Nephron progenitor cell (in vitro differentiated cells): ENCODE measurements around the gene NTRK2.

ENCODE experiments used
- DNase-seq: peaks from one replicate; pipeline ENCODE4 v3.0.0; 2021
- H3K27ac Mint-ChIP-seq: 2 replicates; pipeline ENCODE4 v1.8.0; 2021; ENCODE audit warnings: mild to moderate bottlenecking, moderate library complexity, mixed read lengths
- H3K27me3 Mint-ChIP-seq: 2 replicates; pipeline ENCODE4 v1.8.0; 2021; ENCODE audit warnings: mild to moderate bottlenecking, low read depth, mixed read lengths; ENCODE audit not compliant: poor library complexity
- H3K36me3 Mint-ChIP-seq: 2 replicates; pipeline ENCODE4 v1.8.0; 2021; ENCODE audit warnings: low read depth, mixed read lengths
- H3K4me1 Mint-ChIP-seq: 2 replicates; pipeline ENCODE4 v1.8.0; 2021; ENCODE audit warnings: mixed read lengths
- H3K4me3 Mint-ChIP-seq: 2 replicates; pipeline ENCODE4 v1.8.0; 2021; ENCODE audit warnings: mild to moderate bottlenecking, moderate library complexity, mixed read lengths
- H3K9me3 Mint-ChIP-seq: 2 replicates; pipeline ENCODE4 v1.8.0; 2021; ENCODE audit warnings: mild to moderate bottlenecking, moderate library complexity, mixed read lengths
- CTCF ChIP-seq: fragments of 200-600 bp; sonication (generic); IDR thresholded peaks from 2 replicates; pipeline ENCODE4 v1.5.0; 2021; ENCODE audit warnings: antibody characterized with exemption

The NTRK2 gene

GRCh38 chr9:84691634-84692033 is 22.1 kb downstream of the NTRK2 start:
- DNase-seq = no peak
- no peak for TF ChIP-seq CTCF
- peaks cover 5% of the 10 kb centered on the region for H3K4me1 Mint-ChIP-seq
- no peaks in the 10 kb centered on the region for H3K36me3 Mint-ChIP-seq
- no peak overlapping the region for H3K27ac Mint-ChIP-seq
- H3K27me3 Mint-ChIP-seq = peaks cover 4% of the 10 kb centered on the region
- H3K4me3 Mint-ChIP-seq = no peak overlapping the region
- no peaks in the 10 kb centered on the region for H3K9me3 Mint-ChIP-seq

GRCh38 chr9:84694248-84694647 is 24.7 kb downstream of the NTRK2 start:
- Mint-ChIP-seq H3K27ac (no peak overlapping the region), H3K9me3 (no peaks in the 10 kb centered on the region), H3K36me3 (no peaks in the 10 kb centered on the region), H3K27me3 (peaks cover 4% of the 10 kb centered on the region), H3K4me3 (no peak overlapping the region), H3K4me1 (peaks cover 15% of the 10 kb centered on the region)
- TF ChIP-seq CTCF = no peak
- DNase-seq = no peak

- H3K4me1 Mint-ChIP-seq = peaks cover 30% of the 10 kb centered on the region
- DNase-seq = no peak
- TF ChIP-seq CTCF = no peak
- peaks cover 4% of the 10 kb centered on the region for H3K27me3 Mint-ChIP-seq
- no peak overlapping the region for H3K27ac Mint-ChIP-seq
- H3K4me3 Mint-ChIP-seq = no peak overlapping the region
- H3K9me3 Mint-ChIP-seq = no peaks in the 10 kb centered on the region
- no peaks in the 10 kb centered on the region for H3K36me3 Mint-ChIP-seq
Observed at GRCh38 chr9:84697042-84697441, 27.5 kb downstream of the NTRK2 start.

GRCh38 chr9:84697509-84698114 is 28.1 kb downstream of the NTRK2 start:
- peak; percentile 73 for DNase-seq
- H3K27ac Mint-ChIP-seq = no peak overlapping the region
- H3K4me1 Mint-ChIP-seq = peaks cover 36% of the 10 kb centered on the region
- peak; percentile 60 for TF ChIP-seq CTCF
- no peaks in the 10 kb centered on the region for H3K9me3 Mint-ChIP-seq
- H3K36me3 Mint-ChIP-seq = no peaks in the 10 kb centered on the region
- peaks cover 4% of the 10 kb centered on the region for H3K27me3 Mint-ChIP-seq
- H3K4me3 Mint-ChIP-seq = no peak overlapping the region

- no peak for TF ChIP-seq CTCF
- H3K4me3 Mint-ChIP-seq = no peak overlapping the region
- no peaks in the 10 kb centered on the region for H3K9me3 Mint-ChIP-seq
- H3K36me3 Mint-ChIP-seq = no peaks in the 10 kb centered on the region
- peaks cover 4% of the 10 kb centered on the region for H3K27me3 Mint-ChIP-seq
- no peak overlapping the region for H3K27ac Mint-ChIP-seq
- no peak for DNase-seq
- peaks cover 43% of the 10 kb centered on the region for H3K4me1 Mint-ChIP-seq
Observed at GRCh38 chr9:84698323-84698722, 28.8 kb downstream of the NTRK2 start.

- H3K9me3 Mint-ChIP-seq = no peaks in the 10 kb centered on the region
- peaks cover 57% of the 10 kb centered on the region for H3K4me1 Mint-ChIP-seq
- H3K4me3 Mint-ChIP-seq = no peak overlapping the region
- no peak for DNase-seq
- no peaks in the 10 kb centered on the region for H3K36me3 Mint-ChIP-seq
- TF ChIP-seq CTCF = no peak
- H3K27ac Mint-ChIP-seq = no peak overlapping the region
- H3K27me3 Mint-ChIP-seq = no peaks in the 10 kb centered on the region
Observed at GRCh38 chr9:84699984-84700383, 30.5 kb downstream of the NTRK2 start.
